GM18873 (cell line): ENCODE measurements around the gene GALNTL6.

Experiments used
- ATAC-seq: cut with Tn5 transposase; IDR thresholded peaks from one replicate; pipeline ENCODE4 v1.9.1; 2021; ENCODE audit warnings: mild to moderate bottlenecking, moderate library complexity, moderate number of reproducible peaks; ENCODE audit not compliant: unreplicated experiment, low FRiP score

The GALNTL6 gene

GRCh38 chr4:172173206-172173605 lies 360.0 kb downstream of the GALNTL6 start:
- ATAC-seq: no peak

GRCh38 chr4:172177382-172177781 lies 364.2 kb downstream of the GALNTL6 start:
- ATAC-seq: no peak

- no peak for ATAC-seq
Observed at GRCh38 chr4:172188248-172188988, 375.2 kb downstream of the GALNTL6 start.

- no peak for ATAC-seq
Observed at GRCh38 chr4:172202480-172203076, 389.4 kb downstream of the GALNTL6 start.

- no peak for ATAC-seq
Observed at GRCh38 chr4:172207258-172207657, 394.1 kb downstream of the GALNTL6 start.

- no peak for ATAC-seq
Observed at GRCh38 chr4:172207886-172208285, 394.7 kb downstream of the GALNTL6 start.

GRCh38 chr4:172220679-172221078 lies 407.5 kb downstream of the GALNTL6 start:
- no peak for ATAC-seq

GRCh38 chr4:172225457-172225856 lies 412.3 kb downstream of the GALNTL6 start:
- ATAC-seq: no peak

GRCh38 chr4:172232966-172233365 lies 419.8 kb downstream of the GALNTL6 start:
- ATAC-seq: no peak

- ATAC-seq: no peak
Observed at GRCh38 chr4:172243551-172243950, 430.3 kb downstream of the GALNTL6 start.

- ATAC-seq: no peak
Observed at GRCh38 chr4:172245516-172245915, 432.3 kb downstream of the GALNTL6 start.

- ATAC-seq: no peak
Observed at GRCh38 chr4:172253409-172253808, 440.2 kb downstream of the GALNTL6 start.

GRCh38 chr4:172256820-172257219 lies 443.6 kb downstream of the GALNTL6 start:
- ATAC-seq: no peak

- ATAC-seq: no peak
Observed at GRCh38 chr4:172270397-172270796, 457.2 kb downstream of the GALNTL6 start.

GRCh38 chr4:172287117-172287516 lies 473.9 kb downstream of the GALNTL6 start:
- ATAC-seq: no peak

- ATAC-seq: no peak
Observed at GRCh38 chr4:172305698-172306097, 492.5 kb downstream of the GALNTL6 start.

- ATAC-seq: no peak
Observed at GRCh38 chr4:172308078-172308477, 494.9 kb downstream of the GALNTL6 start.

GRCh38 chr4:172311682-172312081 lies 498.5 kb downstream of the GALNTL6 start:
- no peak for ATAC-seq

- no peak for ATAC-seq
Observed at GRCh38 chr4:172323288-172323687, 510.1 kb downstream of the GALNTL6 start.

GRCh38 chr4:172344308-172344938 lies 531.2 kb downstream of the GALNTL6 start:
- ATAC-seq: no peak

- ATAC-seq: no peak
Observed at GRCh38 chr4:172348426-172348825, 535.2 kb downstream of the GALNTL6 start.

GRCh38 chr4:172352356-172352755 lies 539.2 kb downstream of the GALNTL6 start:
- ATAC-seq: no peak
